Measurements from ENCODE around the gene ATF7IP2.
"Not testable (repeated sequence)": the region's sequence is repeated elsewhere in the genome, so short reads cannot be mapped to it uniquely, and the experiment has no call there.

ATF7IP2 gene

GRCh38 chr16:10376229-10376628, 9.6 kb upstream of the ATF7IP2 start:
- no peak for DNase-seq (ENCODE audit: low read depth)

- no peak for DNase-seq (ENCODE audit: low read depth)
Measured at GRCh38 chr16:10383626-10384025, 2.2 kb upstream of the ATF7IP2 start.

- no peak for DNase-seq (ENCODE audit: low read depth)
Measured at GRCh38 chr16:10386517-10387100, 748 bp downstream of the ATF7IP2 start.

GRCh38 chr16:10387188-10387617, 1.3 kb downstream of the ATF7IP2 start:
- no peak for DNase-seq (ENCODE audit: low read depth)

- no peak for DNase-seq (ENCODE audit: low read depth)
Measured at GRCh38 chr16:10388988-10389387, 3.1 kb downstream of the ATF7IP2 start.

GRCh38 chr16:10390330-10390729, 4.5 kb downstream of the ATF7IP2 start:
- DNase-seq (ENCODE audit: low read depth), result no peak

GRCh38 chr16:10390867-10391266, 5.0 kb downstream of the ATF7IP2 start:
- DNase-seq (ENCODE audit: low read depth), result no peak

- DNase-seq (ENCODE audit: low read depth), result no peak
Measured at GRCh38 chr16:10391339-10391738, 5.5 kb downstream of the ATF7IP2 start.

GRCh38 chr16:10402975-10403374, 17.1 kb downstream of the ATF7IP2 start:
- DNase-seq (ENCODE audit: low read depth), result no peak

- no peak for DNase-seq (ENCODE audit: low read depth)
Measured at GRCh38 chr16:10405386-10405939, 19.6 kb downstream of the ATF7IP2 start.

GRCh38 chr16:10408824-10409381, 23.0 kb downstream of the ATF7IP2 start:
- DNase-seq (ENCODE audit: low read depth), result no peak

GRCh38 chr16:10409713-10410112, 23.9 kb downstream of the ATF7IP2 start:
- DNase-seq (ENCODE audit: low read depth), result not testable (repeated sequence)

- DNase-seq (ENCODE audit: low read depth), result no peak
Measured at GRCh38 chr16:10410469-10410868, 24.6 kb downstream of the ATF7IP2 start.

GRCh38 chr16:10412935-10413601, 27.2 kb downstream of the ATF7IP2 start:
- DNase-seq (ENCODE audit: low read depth), result no peak

GRCh38 chr16:10418204-10418603, 32.3 kb downstream of the ATF7IP2 start:
- DNase-seq (ENCODE audit: low read depth), result not testable (repeated sequence)

GRCh38 chr16:10419701-10420100, 33.8 kb downstream of the ATF7IP2 start:
- DNase-seq (ENCODE audit: low read depth), result no peak

- DNase-seq (ENCODE audit: low read depth), result no peak
Measured at GRCh38 chr16:10421596-10421995, 35.7 kb downstream of the ATF7IP2 start.

- no peak for DNase-seq (ENCODE audit: low read depth)
Measured at GRCh38 chr16:10428433-10429168, 42.7 kb downstream of the ATF7IP2 start.

GRCh38 chr16:10429299-10429969, 43.6 kb downstream of the ATF7IP2 start:
- DNase-seq (ENCODE audit: low read depth), result not testable (repeated sequence)

GRCh38 chr16:10441726-10442125, 55.9 kb downstream of the ATF7IP2 start:
- DNase-seq (ENCODE audit: low read depth), result no peak

GRCh38 chr16:10447289-10447688, 61.4 kb downstream of the ATF7IP2 start:
- no peak for DNase-seq (ENCODE audit: low read depth)
